ENCODE measurements around the gene TRIM24. TPM values are rescaled to one million over a fixed set of nuclear protein-coding genes. Genes with fewer than 3 reads are reported as not detected.

Gene TRIM24
- total and polyA plus RNA-seq, 4 donors = 7.5 to 19.7 (median 11.2) TPM

DNA sequence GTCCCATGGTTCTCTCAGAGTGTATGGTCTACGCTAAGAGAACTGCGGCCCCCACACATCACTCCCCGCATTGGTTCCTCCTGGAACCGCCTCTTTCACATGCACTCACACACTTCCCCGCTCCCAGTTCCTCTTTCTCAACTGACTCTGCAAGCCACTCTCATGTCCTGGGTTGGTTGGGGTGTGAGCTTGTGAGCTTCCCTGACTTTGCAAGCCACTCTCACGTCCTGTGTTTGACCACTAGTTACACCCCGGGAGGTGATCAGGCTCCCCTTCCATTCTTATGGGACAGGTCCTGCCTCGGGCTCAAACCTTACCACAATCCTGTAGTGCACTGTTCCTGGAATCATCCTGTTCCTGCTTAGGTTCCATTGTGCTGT is 105.0 kb downstream of the TRIM24 start:
- 94% methylated on average over 8 of the region's 8 CpGs for WGBS
- Histone ChIP-seq H3K9ac (ENCODE audit: low read depth in 1 of 2, low read length in 2 of 2) (no peak overlapping the region), H3K9me3 (ENCODE audit: control insufficient read depth in 4 of 4, low read length in 3 of 4) (peaks cover 0 to 6% (median 2%) of the 10 kb centered on the region in 4 donors), H3K27me3 (ENCODE audit: control insufficient read depth in 4 of 4, insufficient read depth in 4 of 4, low read length in 3 of 4) (no peaks in the 10 kb centered on the region), H3K4me1 (ENCODE audit: control insufficient read depth in 4 of 4, insufficient read depth in 4 of 4, low read length in 3 of 4) (peaks cover 8 to 45% (median 22%) of the 10 kb centered on the region in 4 donors), H3K36me3 (ENCODE audit: control insufficient read depth in 4 of 4, insufficient read depth in 3 of 4, low read depth in 1 of 4, low read length in 3 of 4) (peaks cover 2 to 22% (median 12%) of the 10 kb centered on the region in 4 donors), H3K4me3 (ENCODE audit: low read depth in 1 of 3, low read length in 3 of 3) (peak overlapping the region; percentile 36 to 59 (median 47)), H3K27ac (ENCODE audit: low read depth in 1 of 2, low read length in 2 of 2) (peak overlapping the region; percentile 80 to 86)
- DNase-seq (ENCODE audit: low spot score) = no peak
- TF ChIP-seq SP1 (IDR thresholded peaks at IDR 0.05) = no peak
- TF ChIP-seq FOXA2 (IDR thresholded peaks at IDR 0.05) = no peak
- no peak for TF ChIP-seq RXRA (IDR thresholded peaks at IDR 0.05)
- TF ChIP-seq, protein P1, sequence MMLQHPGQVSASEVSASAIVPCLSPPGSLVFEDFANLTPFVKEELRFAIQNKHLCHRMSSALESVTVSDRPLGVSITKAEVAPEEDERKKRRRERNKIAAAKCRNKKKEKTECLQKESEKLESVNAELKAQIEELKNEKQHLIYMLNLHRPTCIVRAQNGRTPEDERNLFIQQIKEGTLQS (IDR thresholded peaks at IDR 0.05) = no peak
- TF ChIP-seq TAF1 (conservative IDR thresholded peaks at IDR 0.05) = no peak
- no peak for TF ChIP-seq EGR1 (IDR thresholded peaks at IDR 0.05; ENCODE audit: low read depth in 2 of 2)
- TF ChIP-seq, protein P2, sequence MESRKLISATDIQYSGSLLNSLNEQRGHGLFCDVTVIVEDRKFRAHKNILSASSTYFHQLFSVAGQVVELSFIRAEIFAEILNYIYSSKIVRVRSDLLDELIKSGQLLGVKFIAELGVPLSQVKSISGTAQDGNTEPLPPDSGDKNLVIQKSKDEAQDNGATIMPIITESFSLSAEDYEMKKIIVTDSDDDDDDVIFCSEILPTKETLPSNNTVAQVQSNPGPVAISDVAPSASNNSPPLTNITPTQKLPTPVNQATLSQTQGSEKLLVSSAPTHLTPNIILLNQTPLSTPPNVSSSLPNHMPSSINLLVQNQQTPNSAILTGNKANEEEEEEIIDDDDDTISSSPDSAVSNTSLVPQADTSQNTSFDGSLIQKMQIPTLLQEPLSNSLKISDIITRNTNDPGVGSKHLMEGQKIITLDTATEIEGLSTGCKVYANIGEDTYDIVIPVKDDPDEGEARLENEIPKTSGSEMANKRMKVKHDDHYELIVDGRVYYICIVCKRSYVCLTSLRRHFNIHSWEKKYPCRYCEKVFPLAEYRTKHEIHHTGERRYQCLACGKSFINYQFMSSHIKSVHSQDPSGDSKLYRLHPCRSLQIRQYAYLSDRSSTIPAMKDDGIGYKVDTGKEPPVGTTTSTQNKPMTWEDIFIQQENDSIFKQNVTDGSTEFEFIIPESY (IDR thresholded peaks at IDR 0.05) = no peak
- TF ChIP-seq RAD21 (IDR thresholded peaks at IDR 0.05) = no peak
- TF ChIP-seq NR2F2 (IDR thresholded peaks at IDR 0.05) = no peak
- TF ChIP-seq, protein P3, sequence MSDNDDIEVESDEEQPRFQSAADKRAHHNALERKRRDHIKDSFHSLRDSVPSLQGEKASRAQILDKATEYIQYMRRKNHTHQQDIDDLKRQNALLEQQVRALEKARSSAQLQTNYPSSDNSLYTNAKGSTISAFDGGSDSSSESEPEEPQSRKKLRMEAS (IDR thresholded peaks at IDR 0.05) = no peak
- TF ChIP-seq YY1 (IDR thresholded peaks at IDR 0.05) = no peak
- TF ChIP-seq HNF4A (conservative IDR thresholded peaks at IDR 0.05) = no peak

DNA sequence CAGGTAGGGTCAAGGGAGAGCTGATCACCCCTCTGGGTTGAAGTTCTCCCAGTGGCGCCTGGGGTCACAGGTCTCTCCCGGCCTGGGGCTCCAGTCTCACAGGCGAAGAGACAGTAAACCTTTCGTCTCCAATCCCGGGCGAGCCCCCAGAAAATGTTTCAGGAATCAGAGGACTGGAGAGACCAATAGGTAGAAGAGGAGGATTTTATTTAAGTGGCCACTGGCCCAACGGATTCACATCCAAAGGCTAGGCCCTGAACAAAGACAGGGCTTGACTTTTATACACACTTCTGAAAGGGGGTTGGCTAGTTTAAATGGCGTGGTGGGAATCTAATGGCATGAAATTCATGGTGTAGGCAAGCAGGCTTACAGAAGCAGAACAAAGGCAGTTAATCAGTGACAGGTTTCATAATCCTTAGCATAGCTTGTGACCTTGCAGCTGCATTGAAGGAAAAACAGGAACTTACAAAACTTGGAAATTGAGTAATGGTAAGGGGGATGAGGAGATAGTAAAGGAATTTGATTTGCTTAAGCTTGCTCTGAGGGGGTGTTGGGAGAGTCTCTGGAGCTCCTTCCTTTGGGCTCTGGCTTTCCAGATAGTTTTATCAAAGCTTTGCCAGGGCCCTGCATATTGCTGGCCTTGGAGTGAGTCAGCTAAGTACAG is 105.5 kb downstream of the TRIM24 start:
- peak overlapping the region; percentile 80 to 86 for H3K27ac ChIP-seq (ENCODE audit: low read depth in 1 of 2, low read length in 2 of 2)
- H3K4me3 ChIP-seq (ENCODE audit: low read depth in 1 of 3, low read length in 3 of 3) = peak overlapping the region in 1 of 3 donors; percentile 59
- DNase-seq (ENCODE audit: low spot score) = no peak
- no peak overlapping the region for H3K9ac ChIP-seq (ENCODE audit: low read depth in 1 of 2, low read length in 2 of 2)
- peaks cover 0 to 6% (median 2%) of the 10 kb centered on the region in 4 donors for H3K9me3 ChIP-seq (ENCODE audit: control insufficient read depth in 4 of 4, low read length in 3 of 4)
- peaks cover 8 to 42% (median 20%) of the 10 kb centered on the region in 4 donors for H3K4me1 ChIP-seq (ENCODE audit: control insufficient read depth in 4 of 4, insufficient read depth in 4 of 4, low read length in 3 of 4)
- H3K36me3 ChIP-seq (ENCODE audit: control insufficient read depth in 4 of 4, insufficient read depth in 3 of 4, low read depth in 1 of 4, low read length in 3 of 4) = peaks cover 2 to 21% (median 17%) of the 10 kb centered on the region in 4 donors
- TF ChIP-seq EGR1 (IDR thresholded peaks at IDR 0.05; ENCODE audit: low read depth in 2 of 2) (no peak), SP1 (IDR thresholded peaks at IDR 0.05) (peak; percentile 55), FOXA2 (IDR thresholded peaks at IDR 0.05) (no peak), JUND (IDR thresholded peaks at IDR 0.05) (peak in 1 of 2 donors; percentile 66), FOXA1 (IDR thresholded peaks at IDR 0.05) (no peak), RAD21 (IDR thresholded peaks at IDR 0.05) (peak; percentile 22 to 47), NR2F2 (IDR thresholded peaks at IDR 0.05) (no peak), TAF1 (conservative IDR thresholded peaks at IDR 0.05) (no peak), RXRA (IDR thresholded peaks at IDR 0.05) (peak; percentile 57 to 69), GABPA (IDR thresholded peaks at IDR 0.05 in 1 of 2, conservative IDR thresholded peaks at IDR 0.05 in 1 of 2) (peak in 1 of 2 donors; percentile 25), HNF4A (conservative IDR thresholded peaks at IDR 0.05) (peak; percentile 40 to 61), YY1 (IDR thresholded peaks at IDR 0.05) (peak; percentile 53), HNF4G (IDR thresholded peaks at IDR 0.05) (no peak)
- TF ChIP-seq, protein P3 (IDR thresholded peaks at IDR 0.05) = no peak
- TF ChIP-seq, protein P4, sequence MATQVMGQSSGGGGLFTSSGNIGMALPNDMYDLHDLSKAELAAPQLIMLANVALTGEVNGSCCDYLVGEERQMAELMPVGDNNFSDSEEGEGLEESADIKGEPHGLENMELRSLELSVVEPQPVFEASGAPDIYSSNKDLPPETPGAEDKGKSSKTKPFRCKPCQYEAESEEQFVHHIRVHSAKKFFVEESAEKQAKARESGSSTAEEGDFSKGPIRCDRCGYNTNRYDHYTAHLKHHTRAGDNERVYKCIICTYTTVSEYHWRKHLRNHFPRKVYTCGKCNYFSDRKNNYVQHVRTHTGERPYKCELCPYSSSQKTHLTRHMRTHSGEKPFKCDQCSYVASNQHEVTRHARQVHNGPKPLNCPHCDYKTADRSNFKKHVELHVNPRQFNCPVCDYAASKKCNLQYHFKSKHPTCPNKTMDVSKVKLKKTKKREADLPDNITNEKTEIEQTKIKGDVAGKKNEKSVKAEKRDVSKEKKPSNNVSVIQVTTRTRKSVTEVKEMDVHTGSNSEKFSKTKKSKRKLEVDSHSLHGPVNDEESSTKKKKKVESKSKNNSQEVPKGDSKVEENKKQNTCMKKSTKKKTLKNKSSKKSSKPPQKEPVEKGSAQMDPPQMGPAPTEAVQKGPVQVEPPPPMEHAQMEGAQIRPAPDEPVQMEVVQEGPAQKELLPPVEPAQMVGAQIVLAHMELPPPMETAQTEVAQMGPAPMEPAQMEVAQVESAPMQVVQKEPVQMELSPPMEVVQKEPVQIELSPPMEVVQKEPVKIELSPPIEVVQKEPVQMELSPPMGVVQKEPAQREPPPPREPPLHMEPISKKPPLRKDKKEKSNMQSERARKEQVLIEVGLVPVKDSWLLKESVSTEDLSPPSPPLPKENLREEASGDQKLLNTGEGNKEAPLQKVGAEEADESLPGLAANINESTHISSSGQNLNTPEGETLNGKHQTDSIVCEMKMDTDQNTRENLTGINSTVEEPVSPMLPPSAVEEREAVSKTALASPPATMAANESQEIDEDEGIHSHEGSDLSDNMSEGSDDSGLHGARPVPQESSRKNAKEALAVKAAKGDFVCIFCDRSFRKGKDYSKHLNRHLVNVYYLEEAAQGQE (IDR thresholded peaks at IDR 0.05) = no peak
- TF ChIP-seq, protein P2 (IDR thresholded peaks at IDR 0.05) = no peak
- TF ChIP-seq, protein P5, sequence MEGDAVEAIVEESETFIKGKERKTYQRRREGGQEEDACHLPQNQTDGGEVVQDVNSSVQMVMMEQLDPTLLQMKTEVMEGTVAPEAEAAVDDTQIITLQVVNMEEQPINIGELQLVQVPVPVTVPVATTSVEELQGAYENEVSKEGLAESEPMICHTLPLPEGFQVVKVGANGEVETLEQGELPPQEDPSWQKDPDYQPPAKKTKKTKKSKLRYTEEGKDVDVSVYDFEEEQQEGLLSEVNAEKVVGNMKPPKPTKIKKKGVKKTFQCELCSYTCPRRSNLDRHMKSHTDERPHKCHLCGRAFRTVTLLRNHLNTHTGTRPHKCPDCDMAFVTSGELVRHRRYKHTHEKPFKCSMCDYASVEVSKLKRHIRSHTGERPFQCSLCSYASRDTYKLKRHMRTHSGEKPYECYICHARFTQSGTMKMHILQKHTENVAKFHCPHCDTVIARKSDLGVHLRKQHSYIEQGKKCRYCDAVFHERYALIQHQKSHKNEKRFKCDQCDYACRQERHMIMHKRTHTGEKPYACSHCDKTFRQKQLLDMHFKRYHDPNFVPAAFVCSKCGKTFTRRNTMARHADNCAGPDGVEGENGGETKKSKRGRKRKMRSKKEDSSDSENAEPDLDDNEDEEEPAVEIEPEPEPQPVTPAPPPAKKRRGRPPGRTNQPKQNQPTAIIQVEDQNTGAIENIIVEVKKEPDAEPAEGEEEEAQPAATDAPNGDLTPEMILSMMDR (IDR thresholded peaks at IDR 0.05; ENCODE audit: low read depth, low read length, missing input control) = no peak
- TF ChIP-seq, protein P1 (IDR thresholded peaks at IDR 0.05) = no peak
- WGBS = 79% methylated on average over 8 of the region's 8 CpGs
- H3K27me3 ChIP-seq (ENCODE audit: control insufficient read depth in 4 of 4, insufficient read depth in 4 of 4, low read length in 3 of 4) = no peaks in the 10 kb centered on the region

Measured in liver (tissue), 9 donors.